Measurements from ENCODE around the gene SLC6A3. TPM values are rescaled to one million over a fixed set of nuclear protein-coding genes. Genes with fewer than 3 reads are reported as not detected.
A peak's percentile ranks its signal among the peaks of the same experiment; 100 is the strongest.
"Not testable (repeated sequence)": the region's sequence is repeated elsewhere in the genome, so short reads cannot be mapped to it uniquely, and the experiment has no call there.

SLC6A3 gene
- total and polyA plus RNA-seq, 5 donors from 2014 or later, result 0.27 TPM; not detected in 4

DNA sequence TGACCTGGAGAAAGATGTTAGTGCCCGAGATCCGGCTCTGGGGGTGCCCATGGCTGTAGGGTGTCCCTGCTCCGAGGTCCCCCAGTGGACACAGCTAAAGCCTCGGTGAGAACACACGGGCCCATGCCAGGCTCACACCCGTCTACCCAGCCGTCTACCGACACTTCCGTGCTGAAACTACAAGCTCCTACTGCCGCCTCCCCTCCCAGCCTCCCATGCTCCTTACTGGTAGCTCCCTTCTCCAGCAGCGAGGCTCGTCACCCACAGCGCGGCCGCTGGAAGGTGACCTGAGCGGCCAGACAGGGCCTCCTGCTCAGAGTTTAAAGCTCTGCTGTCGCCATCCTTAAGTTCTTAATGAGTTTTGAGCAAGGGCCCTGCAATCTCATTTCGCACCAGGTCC, 67.1 kb downstream of the SLC6A3 start:
- Histone ChIP-seq H3K4me1 (ENCODE audit: control insufficient read depth, insufficient read depth, low read length, poor library complexity, severe bottlenecking) (peaks cover 5% of the 10 kb centered on the region), H3K4me3 (ENCODE audit: low read depth, low read length) (no peak overlapping the region), H3K27ac (ENCODE audit: insufficient read depth, low read length, poor library complexity, severe bottlenecking) (no peak overlapping the region), H3K27me3 (ENCODE audit: control insufficient read depth, insufficient read depth, low read length) (no peaks in the 10 kb centered on the region), H3K9me3 (ENCODE audit: control insufficient read depth in 2 of 2, low read length in 2 of 2) (no peaks in the 10 kb centered on the region), H3K36me3 (ENCODE audit: control insufficient read depth, insufficient read depth, low read length) (no peaks in the 10 kb centered on the region)
- ATAC-seq (ENCODE audit: low read depth in 2 of 2), result no peak
- Mint-ChIP-seq H3K9me3 (peaks cover 0 to 1% (median 0%) of the 10 kb centered on the region in 7 donors), H3K27me3 (peaks cover 11% of the 10 kb centered on the region), H3K27ac (no peak overlapping the region), H3K36me3 (no peaks in the 10 kb centered on the region), H3K4me3 (no peak overlapping the region), H3K4me1 (peaks cover 0 to 6% (median 4%) of the 10 kb centered on the region in 4 donors)
- no peak for DNase-seq

DNA sequence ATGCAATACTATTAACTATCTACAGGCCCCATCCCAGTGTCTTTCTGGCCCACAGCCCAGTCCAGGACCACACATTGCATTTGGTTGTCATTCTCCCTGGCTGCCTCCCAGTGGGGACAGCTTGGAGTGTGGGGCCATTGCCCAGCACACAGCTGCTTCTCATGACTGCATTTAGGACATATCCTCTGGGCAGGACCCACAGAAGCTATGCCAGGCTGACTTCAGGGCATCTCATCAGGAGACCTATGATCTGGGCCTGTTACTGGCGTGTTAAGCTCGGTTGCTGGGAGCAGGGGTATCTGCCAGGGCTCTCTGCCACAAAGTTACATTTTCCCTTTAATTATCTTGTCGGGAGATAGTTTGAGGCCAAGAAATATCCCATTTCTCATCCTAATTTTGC, 68.3 kb downstream of the SLC6A3 start:
- H3K27ac ChIP-seq (ENCODE audit: insufficient read depth, low read length, poor library complexity, severe bottlenecking), result no peak overlapping the region
- H3K4me1 Mint-ChIP-seq, result peaks cover 0 to 9% (median 5%) of the 10 kb centered on the region in 4 donors
- no peak for DNase-seq
- no peak overlapping the region for H3K27ac Mint-ChIP-seq
- no peak overlapping the region for H3K4me3 ChIP-seq (ENCODE audit: low read depth, low read length)
- peak overlapping the region in 1 of 4 donors; percentile 83 for H3K4me3 Mint-ChIP-seq
- peaks cover 18% of the 10 kb centered on the region for H3K27me3 Mint-ChIP-seq
- H3K36me3 Mint-ChIP-seq, result no peaks in the 10 kb centered on the region
- peaks cover 0 to 1% (median 0%) of the 10 kb centered on the region in 7 donors for H3K9me3 Mint-ChIP-seq
- no peaks in the 10 kb centered on the region for H3K9me3 ChIP-seq (ENCODE audit: control insufficient read depth in 2 of 2, low read length in 2 of 2)
- no peaks in the 10 kb centered on the region for H3K36me3 ChIP-seq (ENCODE audit: control insufficient read depth, insufficient read depth, low read length)
- peaks cover 5% of the 10 kb centered on the region for H3K4me1 ChIP-seq (ENCODE audit: control insufficient read depth, insufficient read depth, low read length, poor library complexity, severe bottlenecking)
- ATAC-seq (ENCODE audit: low read depth in 2 of 2), result no peak
- H3K27me3 ChIP-seq (ENCODE audit: control insufficient read depth, insufficient read depth, low read length), result no peaks in the 10 kb centered on the region

GRCh38 chr5:1375871-1376810, 69.1 kb downstream of the SLC6A3 start:
- peaks cover 0 to 6% (median 3%) of the 10 kb centered on the region in 4 donors for H3K4me1 Mint-ChIP-seq
- H3K36me3 ChIP-seq (ENCODE audit: control insufficient read depth, insufficient read depth, low read length), result no peaks in the 10 kb centered on the region
- no peaks in the 10 kb centered on the region for H3K27me3 ChIP-seq (ENCODE audit: control insufficient read depth, insufficient read depth, low read length)
- ATAC-seq (ENCODE audit: low read depth in 2 of 2) (no peak), DNase-seq (no peak)
- no peak overlapping the region for H3K4me3 Mint-ChIP-seq
- peak overlapping the region in 1 of 3 donors; percentile 49 for H3K27ac Mint-ChIP-seq
- H3K27ac ChIP-seq (ENCODE audit: insufficient read depth, low read length, poor library complexity, severe bottlenecking), result no peak overlapping the region
- no peaks in the 10 kb centered on the region for H3K9me3 Mint-ChIP-seq
- H3K9me3 ChIP-seq (ENCODE audit: control insufficient read depth in 2 of 2, low read length in 2 of 2), result no peaks in the 10 kb centered on the region
- peaks cover 18% of the 10 kb centered on the region for H3K27me3 Mint-ChIP-seq
- H3K4me1 ChIP-seq (ENCODE audit: control insufficient read depth, insufficient read depth, low read length, poor library complexity, severe bottlenecking), result peaks cover 5% of the 10 kb centered on the region
- no peaks in the 10 kb centered on the region for H3K36me3 Mint-ChIP-seq
- no peak overlapping the region for H3K4me3 ChIP-seq (ENCODE audit: low read depth, low read length)

- Histone ChIP-seq H3K4me3 (ENCODE audit: low read depth, low read length) (no peak overlapping the region), H3K27me3 (ENCODE audit: control insufficient read depth, insufficient read depth, low read length) (no peaks in the 10 kb centered on the region), H3K27ac (ENCODE audit: insufficient read depth, low read length, poor library complexity, severe bottlenecking) (no peak overlapping the region), H3K4me1 (ENCODE audit: control insufficient read depth, insufficient read depth, low read length, poor library complexity, severe bottlenecking) (no peaks in the 10 kb centered on the region), H3K36me3 (ENCODE audit: control insufficient read depth, insufficient read depth, low read length) (no peaks in the 10 kb centered on the region), H3K9me3 (ENCODE audit: control insufficient read depth in 2 of 2, low read length in 2 of 2) (no peaks in the 10 kb centered on the region)
- Mint-ChIP-seq H3K4me3 (no peak overlapping the region), H3K9me3 (no peaks in the 10 kb centered on the region), H3K4me1 (peaks cover 0 to 4% (median under 1%) of the 10 kb centered on the region in 4 donors), H3K36me3 (no peaks in the 10 kb centered on the region), H3K27me3 (peaks cover 18% of the 10 kb centered on the region), H3K27ac (peak overlapping the region in 1 of 3 donors; percentile 36)
- ATAC-seq (ENCODE audit: low read depth in 2 of 2) (no peak), DNase-seq (no peak)
Measured at GRCh38 chr5:1374679-1375055, 70.6 kb downstream of the SLC6A3 start.

GRCh38 chr5:1374030-1374678, 71.1 kb downstream of the SLC6A3 start:
- Histone ChIP-seq H3K36me3 (ENCODE audit: control insufficient read depth, insufficient read depth, low read length) (no peaks in the 10 kb centered on the region), H3K4me1 (ENCODE audit: control insufficient read depth, insufficient read depth, low read length, poor library complexity, severe bottlenecking) (no peaks in the 10 kb centered on the region), H3K4me3 (ENCODE audit: low read depth, low read length) (no peak overlapping the region), H3K9me3 (ENCODE audit: control insufficient read depth in 2 of 2, low read length in 2 of 2) (no peaks in the 10 kb centered on the region), H3K27me3 (ENCODE audit: control insufficient read depth, insufficient read depth, low read length) (no peaks in the 10 kb centered on the region), H3K27ac (ENCODE audit: insufficient read depth, low read length, poor library complexity, severe bottlenecking) (no peak overlapping the region)
- Mint-ChIP-seq H3K27me3 (peaks cover 18% of the 10 kb centered on the region), H3K9me3 (no peaks in the 10 kb centered on the region), H3K27ac (no peak overlapping the region), H3K4me1 (peaks cover 0 to 4% (median 0%) of the 10 kb centered on the region in 4 donors), H3K4me3 (no peak overlapping the region), H3K36me3 (no peaks in the 10 kb centered on the region)
- no peak for ATAC-seq (ENCODE audit: low read depth in 2 of 2)
- no peak for DNase-seq

GRCh38 chr5:1371972-1372342, 73.3 kb downstream of the SLC6A3 start:
- H3K27ac Mint-ChIP-seq; H3K36me3 ChIP-seq (ENCODE audit: control insufficient read depth, insufficient read depth, low read length); H3K36me3 Mint-ChIP-seq; H3K9me3 ChIP-seq (ENCODE audit: control insufficient read depth in 2 of 2, low read length in 2 of 2); ATAC-seq (ENCODE audit: low read depth in 2 of 2); H3K27ac ChIP-seq (ENCODE audit: insufficient read depth, low read length, poor library complexity, severe bottlenecking); H3K4me3 ChIP-seq (ENCODE audit: low read depth, low read length); H3K27me3 ChIP-seq (ENCODE audit: control insufficient read depth, insufficient read depth, low read length); H3K9me3 Mint-ChIP-seq; H3K4me3 Mint-ChIP-seq; DNase-seq; H3K4me1 Mint-ChIP-seq; H3K4me1 ChIP-seq (ENCODE audit: control insufficient read depth, insufficient read depth, low read length, poor library complexity, severe bottlenecking): not testable (repeated sequence)
- peaks cover 25% of the 10 kb centered on the region for H3K27me3 Mint-ChIP-seq

- Mint-ChIP-seq H3K36me3 (no peaks in the 10 kb centered on the region), H3K4me1 (peaks cover 0 to 4% (median 0%) of the 10 kb centered on the region in 4 donors), H3K4me3 (no peak overlapping the region), H3K27ac (no peak overlapping the region), H3K9me3 (no peaks in the 10 kb centered on the region), H3K27me3 (peaks cover 23% of the 10 kb centered on the region)
- no peak for DNase-seq
- no peaks in the 10 kb centered on the region for H3K36me3 ChIP-seq (ENCODE audit: control insufficient read depth, insufficient read depth, low read length)
- no peak for ATAC-seq (ENCODE audit: low read depth in 2 of 2)
- H3K9me3 ChIP-seq (ENCODE audit: control insufficient read depth in 2 of 2, low read length in 2 of 2), result no peaks in the 10 kb centered on the region
- no peaks in the 10 kb centered on the region for H3K27me3 ChIP-seq (ENCODE audit: control insufficient read depth, insufficient read depth, low read length)
- H3K27ac ChIP-seq (ENCODE audit: insufficient read depth, low read length, poor library complexity, severe bottlenecking), result no peak overlapping the region
- H3K4me1 ChIP-seq (ENCODE audit: control insufficient read depth, insufficient read depth, low read length, poor library complexity, severe bottlenecking), result no peaks in the 10 kb centered on the region
- H3K4me3 ChIP-seq (ENCODE audit: low read depth, low read length), result no peak overlapping the region
Measured at GRCh38 chr5:1371218-1371971, 73.8 kb downstream of the SLC6A3 start.

All from CD4-positive, CD25-positive, alpha-beta regulatory T cell (primary cell).